Measurements from ENCODE around the gene PRIM2. TPM values are rescaled to one million over a fixed set of nuclear protein-coding genes. Genes with fewer than 3 reads are reported as not detected.
"Not testable (repeated sequence)": the region's sequence is repeated elsewhere in the genome, so short reads cannot be mapped to it uniquely, and the experiment has no call there.

The PRIM2 gene
- total RNA-seq, 2 donors from 2014 or later: 27.2 to 33.6 TPM

DNA sequence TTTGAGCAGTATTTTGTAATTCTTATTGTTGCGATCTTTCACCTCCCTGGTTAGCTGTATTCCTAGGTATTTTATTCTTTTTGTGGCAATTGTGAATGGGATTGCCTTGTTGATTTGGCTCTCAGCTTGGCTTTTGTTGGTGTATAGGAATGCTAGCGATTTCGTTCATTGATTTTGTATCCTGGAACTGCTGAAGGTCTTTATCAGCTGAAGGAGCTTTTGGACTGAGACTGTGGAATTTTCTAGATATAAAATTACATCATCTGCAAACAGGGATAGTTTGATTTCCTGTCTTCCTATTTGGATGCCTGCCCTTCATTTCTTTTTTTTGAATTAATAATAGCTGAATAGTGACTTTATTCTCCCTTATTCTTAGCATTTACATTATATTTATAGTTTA, 74.6 kb downstream of the PRIM2 start:
- H3K27ac Mint-ChIP-seq; H3K27me3 Mint-ChIP-seq (ENCODE audit: low read depth); H3K4me3 Mint-ChIP-seq; ATAC-seq (replicated peaks in 1 of 2); DNase-seq; H3K4me1 Mint-ChIP-seq (ENCODE audit: low read depth): not testable (repeated sequence)
- Mint-ChIP-seq H3K9me3 (peaks cover 8 to 21% of the 10 kb centered on the region in 2 donors), H3K36me3 (ENCODE audit: insufficient read depth in 2 of 2) (peaks cover 28 to 36% of the 10 kb centered on the region in 2 donors)

DNA sequence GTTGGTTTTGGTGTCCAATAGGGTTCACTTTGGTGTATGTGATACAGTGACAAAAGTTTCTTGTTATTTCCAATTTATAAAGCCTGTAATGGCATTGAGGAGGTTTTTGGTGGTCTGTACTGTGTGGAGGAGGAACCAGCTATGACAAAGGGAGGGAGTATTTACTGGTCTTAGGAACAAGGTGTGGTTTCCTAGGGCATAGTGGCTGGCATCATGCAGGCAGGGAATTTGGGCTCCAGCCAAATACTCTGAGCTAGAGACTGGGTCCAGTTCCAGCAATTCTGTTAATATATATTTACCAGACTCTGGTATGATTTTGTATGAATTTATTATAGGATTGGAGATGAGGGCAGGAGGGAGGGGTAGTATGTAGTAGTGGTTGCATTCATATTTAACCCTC, 101.9 kb downstream of the PRIM2 start:
- not testable (repeated sequence) for H3K9me3 Mint-ChIP-seq; DNase-seq; H3K36me3 Mint-ChIP-seq (ENCODE audit: insufficient read depth in 2 of 2); H3K27me3 Mint-ChIP-seq (ENCODE audit: low read depth); H3K4me1 Mint-ChIP-seq (ENCODE audit: low read depth); H3K4me3 Mint-ChIP-seq; ATAC-seq (replicated peaks in 1 of 2); H3K27ac Mint-ChIP-seq

- DNase-seq (no peak), ATAC-seq (replicated peaks in 1 of 2) (no peak)
- H3K36me3 Mint-ChIP-seq (ENCODE audit: insufficient read depth in 2 of 2): peaks cover 0 to 1% of the 10 kb centered on the region in 2 donors
- no peaks in the 10 kb centered on the region for H3K9me3 Mint-ChIP-seq
- H3K4me1 Mint-ChIP-seq (ENCODE audit: low read depth): no peaks in the 10 kb centered on the region
- H3K27me3 Mint-ChIP-seq (ENCODE audit: low read depth): no peaks in the 10 kb centered on the region
- H3K27ac Mint-ChIP-seq: no peak overlapping the region
- no peak overlapping the region for H3K4me3 Mint-ChIP-seq
These were observed 104.1 kb downstream of the PRIM2 start for GRCh38 chr6:57421503-57421902.

GRCh38 chr6:57423468-57423867, 106.0 kb downstream of the PRIM2 start:
- Mint-ChIP-seq H3K27ac (no peak overlapping the region), H3K27me3 (ENCODE audit: low read depth) (no peaks in the 10 kb centered on the region), H3K4me3 (no peak overlapping the region), H3K9me3 (no peaks in the 10 kb centered on the region), H3K4me1 (ENCODE audit: low read depth) (no peaks in the 10 kb centered on the region), H3K36me3 (ENCODE audit: insufficient read depth in 2 of 2) (peaks cover 0 to 1% of the 10 kb centered on the region in 2 donors)
- ATAC-seq (replicated peaks in 1 of 2) (no peak), DNase-seq (no peak)

GRCh38 chr6:57431742-57432141, 114.3 kb downstream of the PRIM2 start:
- H3K27me3 Mint-ChIP-seq (ENCODE audit: low read depth); H3K36me3 Mint-ChIP-seq (ENCODE audit: insufficient read depth in 2 of 2); H3K9me3 Mint-ChIP-seq; ATAC-seq (replicated peaks in 1 of 2); DNase-seq; H3K4me3 Mint-ChIP-seq: not testable (repeated sequence)
- H3K4me1 Mint-ChIP-seq (ENCODE audit: low read depth): peaks cover 13% of the 10 kb centered on the region
- H3K27ac Mint-ChIP-seq: peak overlapping the region; percentile 68

DNA sequence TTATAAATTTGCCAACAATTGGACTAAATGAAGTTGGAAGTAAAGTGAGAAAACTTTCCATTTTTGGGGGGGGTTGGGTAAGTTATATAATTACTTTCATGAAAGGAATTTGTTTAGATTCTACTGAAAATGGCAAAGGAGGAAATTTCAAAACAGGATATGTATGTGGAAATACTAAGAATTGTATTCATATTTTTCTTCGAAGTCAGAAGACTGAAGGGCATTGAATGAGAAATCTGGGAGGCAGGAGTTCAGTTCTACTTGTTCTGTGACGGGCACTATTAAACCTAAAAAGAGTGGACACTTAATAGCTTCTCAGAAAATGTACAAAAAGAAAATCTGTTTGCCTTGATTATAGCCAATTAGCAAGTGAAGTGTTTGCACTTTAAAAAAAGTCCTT, 114.7 kb downstream of the PRIM2 start:
- Mint-ChIP-seq H3K4me3 (no peak overlapping the region), H3K27me3 (ENCODE audit: low read depth) (no peaks in the 10 kb centered on the region), H3K36me3 (ENCODE audit: insufficient read depth in 2 of 2) (peaks cover 0 to 10% of the 10 kb centered on the region in 2 donors), H3K4me1 (ENCODE audit: low read depth) (peaks cover 13% of the 10 kb centered on the region), H3K9me3 (peaks cover 0 to 3% of the 10 kb centered on the region in 2 donors), H3K27ac (peak overlapping the region; percentile 68)
- ATAC-seq (replicated peaks in 1 of 2): no peak
- DNase-seq: no peak

GRCh38 chr6:57432919-57433684, 115.7 kb downstream of the PRIM2 start:
- no peak overlapping the region for H3K27ac Mint-ChIP-seq
- DNase-seq (no peak), ATAC-seq (replicated peaks in 1 of 2) (no peak)
- no peaks in the 10 kb centered on the region for H3K27me3 Mint-ChIP-seq (ENCODE audit: low read depth)
- no peak overlapping the region for H3K4me3 Mint-ChIP-seq
- peaks cover 0 to 10% of the 10 kb centered on the region in 2 donors for H3K36me3 Mint-ChIP-seq (ENCODE audit: insufficient read depth in 2 of 2)
- peaks cover 0 to 3% of the 10 kb centered on the region in 2 donors for H3K9me3 Mint-ChIP-seq
- peaks cover 13% of the 10 kb centered on the region for H3K4me1 Mint-ChIP-seq (ENCODE audit: low read depth)

DNA sequence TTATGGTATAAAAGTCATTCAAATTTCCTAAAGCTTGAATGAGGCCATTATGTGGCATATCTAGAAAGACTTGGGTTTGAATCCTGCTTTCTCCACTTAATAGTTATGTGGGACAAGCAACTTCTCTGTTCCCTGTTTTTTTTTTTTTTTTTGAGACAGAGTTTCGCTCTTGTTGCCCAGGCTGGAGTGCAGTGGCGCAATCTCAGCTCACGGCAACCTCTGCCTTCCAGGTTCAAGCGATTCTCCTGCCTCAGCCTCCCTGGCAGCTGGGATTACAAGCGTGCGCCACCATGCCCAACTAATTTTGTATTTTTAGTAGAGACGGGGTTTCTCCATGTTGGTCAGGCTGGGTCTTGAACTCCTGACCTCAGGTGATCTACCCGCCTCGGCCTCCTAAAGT, 116.4 kb downstream of the PRIM2 start:
- DNase-seq; H3K27ac Mint-ChIP-seq; H3K27me3 Mint-ChIP-seq (ENCODE audit: low read depth); ATAC-seq (replicated peaks in 1 of 2); H3K4me3 Mint-ChIP-seq; H3K36me3 Mint-ChIP-seq (ENCODE audit: insufficient read depth in 2 of 2); H3K9me3 Mint-ChIP-seq: not testable (repeated sequence)
- peaks cover 13% of the 10 kb centered on the region for H3K4me1 Mint-ChIP-seq (ENCODE audit: low read depth)

- Mint-ChIP-seq H3K4me1 (ENCODE audit: low read depth) (peaks cover 13% of the 10 kb centered on the region), H3K4me3 (no peak overlapping the region), H3K36me3 (ENCODE audit: insufficient read depth in 2 of 2) (peaks cover 0 to 5% of the 10 kb centered on the region in 2 donors), H3K27ac (no peak overlapping the region), H3K27me3 (ENCODE audit: low read depth) (no peaks in the 10 kb centered on the region), H3K9me3 (no peaks in the 10 kb centered on the region)
- DNase-seq (no peak), ATAC-seq (replicated peaks in 1 of 2) (no peak)
These were observed 117.5 kb downstream of the PRIM2 start for GRCh38 chr6:57434944-57435343.

DNA sequence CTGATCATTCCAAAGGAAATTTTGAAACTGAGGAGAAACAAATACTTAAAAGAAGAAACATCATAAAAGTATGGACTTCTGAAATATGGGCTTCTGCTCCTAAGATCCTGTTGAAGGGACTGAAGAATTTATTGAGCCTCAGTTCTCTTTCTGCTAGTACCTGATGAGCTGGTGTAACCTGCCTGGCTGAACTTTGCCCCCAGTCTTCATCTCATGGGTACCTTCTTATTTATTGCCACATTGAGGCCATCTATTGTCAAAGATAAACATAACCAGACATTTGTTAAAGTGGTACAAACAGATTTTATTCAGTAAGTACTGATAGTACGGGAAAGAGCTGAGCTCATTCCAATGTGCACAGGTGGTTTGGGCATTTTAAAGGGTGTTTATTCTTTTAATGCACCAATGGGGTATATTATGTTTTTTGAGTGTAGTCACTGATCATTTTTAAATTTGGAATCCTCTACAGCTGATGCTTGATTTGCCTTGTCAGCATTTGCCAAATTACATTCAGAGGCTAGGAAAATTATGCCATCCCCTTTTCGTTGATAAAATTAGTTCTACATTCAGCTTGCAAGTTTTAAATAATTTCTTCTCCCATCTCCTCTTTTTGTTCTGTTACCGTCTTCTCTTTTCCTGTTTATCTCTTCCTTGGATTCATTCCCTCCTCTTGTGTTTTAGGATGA, 118.2 kb downstream of the PRIM2 start:
- Mint-ChIP-seq H3K27me3 (ENCODE audit: low read depth) (no peaks in the 10 kb centered on the region), H3K9me3 (no peaks in the 10 kb centered on the region), H3K27ac (no peak overlapping the region), H3K4me3 (no peak overlapping the region), H3K4me1 (ENCODE audit: low read depth) (peaks cover 13% of the 10 kb centered on the region), H3K36me3 (ENCODE audit: insufficient read depth in 2 of 2) (peaks cover 0 to 5% of the 10 kb centered on the region in 2 donors)
- no peak for ATAC-seq (replicated peaks in 1 of 2)
- DNase-seq: no peak

GRCh38 chr6:57440735-57441134, 123.3 kb downstream of the PRIM2 start:
- peaks cover 13% of the 10 kb centered on the region for H3K4me1 Mint-ChIP-seq (ENCODE audit: low read depth)
- not testable (repeated sequence) for H3K36me3 Mint-ChIP-seq (ENCODE audit: insufficient read depth in 2 of 2); ATAC-seq (replicated peaks in 1 of 2); DNase-seq; H3K27ac Mint-ChIP-seq; H3K27me3 Mint-ChIP-seq (ENCODE audit: low read depth); H3K4me3 Mint-ChIP-seq; H3K9me3 Mint-ChIP-seq

DNA sequence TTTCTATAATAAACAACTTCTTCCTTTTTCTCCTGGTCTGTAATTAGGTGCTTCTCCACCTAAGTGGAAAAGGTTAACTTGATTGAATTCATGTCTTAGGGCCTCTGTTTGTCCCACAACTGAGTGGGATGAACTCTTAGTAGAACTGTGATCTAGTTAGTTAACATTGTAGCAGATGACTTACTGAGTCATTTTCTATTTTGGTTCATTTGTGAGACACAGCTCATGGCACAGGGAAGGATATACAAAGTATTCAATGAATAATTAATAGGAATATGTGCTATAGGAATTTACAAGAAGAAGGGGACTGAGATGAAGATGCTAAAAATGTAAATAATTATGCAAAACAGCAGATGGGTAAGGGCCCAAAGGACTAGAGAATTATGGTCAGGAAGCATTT, 124.7 kb downstream of the PRIM2 start:
- DNase-seq; H3K36me3 Mint-ChIP-seq (ENCODE audit: insufficient read depth in 2 of 2); H3K27ac Mint-ChIP-seq; H3K9me3 Mint-ChIP-seq; ATAC-seq (replicated peaks in 1 of 2); H3K27me3 Mint-ChIP-seq (ENCODE audit: low read depth); H3K4me3 Mint-ChIP-seq: not testable (repeated sequence)
- H3K4me1 Mint-ChIP-seq (ENCODE audit: low read depth): peaks cover 14% of the 10 kb centered on the region

DNA sequence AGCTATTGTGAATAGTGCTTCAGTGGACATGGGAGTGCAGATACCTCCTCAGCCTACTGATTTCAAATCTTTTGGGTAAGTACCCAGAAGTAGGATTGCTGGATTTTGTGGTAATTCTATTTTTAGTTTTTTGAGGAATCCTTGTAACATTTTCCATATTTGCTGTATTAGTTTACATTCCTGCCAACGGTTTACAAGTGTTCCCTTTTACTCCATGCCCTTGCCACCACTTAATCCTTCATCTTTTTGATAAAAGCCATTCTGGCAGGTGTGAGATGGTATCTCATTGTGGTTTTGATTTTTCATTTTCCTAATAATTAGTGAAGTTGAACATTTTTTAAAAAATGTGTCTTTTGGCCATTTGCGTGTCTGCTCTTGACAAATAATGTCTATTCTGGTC, 125.8 kb downstream of the PRIM2 start:
- H3K4me1 Mint-ChIP-seq (ENCODE audit: low read depth): peaks cover 15% of the 10 kb centered on the region
- not testable (repeated sequence) for H3K4me3 Mint-ChIP-seq; H3K36me3 Mint-ChIP-seq (ENCODE audit: insufficient read depth in 2 of 2)

More for the DNA sequence above, 125.8 kb downstream of the PRIM2 start:
- not testable (repeated sequence) for H3K9me3 Mint-ChIP-seq; ATAC-seq (replicated peaks in 1 of 2); H3K27me3 Mint-ChIP-seq (ENCODE audit: low read depth); H3K27ac Mint-ChIP-seq; DNase-seq

Data from activated T-cell treated with anti-CD3 and anti-CD28 coated beads, Interleukin-2, amount 50 U/mL, for 72 hours (primary cell).